IMR-90 (cell line): ENCODE data around the gene YWHAG. TPM values are rescaled to one million over a fixed set of nuclear protein-coding genes. Genes with fewer than 3 reads are reported as not detected.
A peak's percentile ranks its signal among the peaks of the same experiment; 100 is the strongest.

Experiments
- ATAC-seq: fragments of 200-7000 bp; cut with Tn5 transposase; 2 replicates; pipeline ENCODE4 v1.9.1; 2020; ENCODE audit warnings: low read depth, mild to moderate bottlenecking, moderate library complexity
- BruUV-seq: library from RNA; stranded (reverse); fragments of 400-500 nt; replicated peaks from 2 replicates; lab custom pipeline; 2021; lab: Mats Ljungman, UMichigan
- CTCF ChIA-PET: fragments of 300-600 bp; formaldehyde crosslinking; extraction: SDS; loops from one replicate; lab custom pipeline; 2021; ENCODE audit warnings: antibody characterized with exemption; lab: Yijun Ruan, JAX
- POLR2A ChIA-PET: fragments of 300-600 bp; sonication (Branson Sonifier 250); formaldehyde crosslinking; loops from one replicate; lab custom pipeline; 2022; ENCODE audit warnings: antibody characterized with exemption; ENCODE audit not compliant: unreplicated experiment; lab: Charles Lee
- DNase-seq: peaks from one replicate; pipeline ENCODE4 v3.0.0; 2013
- H2AFZ ChIP-seq: replicated peaks from 2 replicates; pipeline ENCODE3; 2013; ENCODE audit warnings: low read length, mild to moderate bottlenecking; ENCODE audit not compliant: poor library complexity
- H2AK5ac ChIP-seq: 2 replicates; pipeline ENCODE4 v1.6.1; 2013; ENCODE audit warnings: low read depth, low read length, inconsistent platforms
- H2AK9ac ChIP-seq: replicated peaks from 2 replicates; pipeline ENCODE3; 2013; ENCODE audit warnings: mild to moderate bottlenecking, low read depth, low read length, moderate library complexity; ENCODE audit not compliant: poor library complexity
- H2BK120ac ChIP-seq: 2 replicates; pipeline ENCODE4 v1.6.1; 2013; ENCODE audit warnings: low read depth, low read length, inconsistent platforms
- H2BK15ac ChIP-seq: 3 replicates; pipeline ENCODE4 v1.6.1; 2013; ENCODE audit warnings: low read depth, low read length, inconsistent platforms
- H2BK20ac ChIP-seq: 2 replicates; pipeline ENCODE4 v1.6.1; 2013; ENCODE audit warnings: low read depth, mild to moderate bottlenecking, inconsistent platforms, low read length, moderate library complexity
- H2BK5ac ChIP-seq: 2 replicates; pipeline ENCODE4 v1.6.1; 2013; ENCODE audit warnings: mild to moderate bottlenecking, low read depth, low read length, inconsistent platforms; ENCODE audit not compliant: poor library complexity, severe bottlenecking
- H3K14ac ChIP-seq: replicated peaks from 2 replicates; pipeline ENCODE4 v1.6.1; 2013; ENCODE audit warnings: low read depth, low read length, inconsistent platforms
- H3K18ac ChIP-seq: 2 replicates; pipeline ENCODE4 v1.6.1; 2013; ENCODE audit warnings: low read depth, low read length, control low read depth
- H3K23ac ChIP-seq: 2 replicates; pipeline ENCODE4 v1.6.1; 2013; ENCODE audit warnings: low read depth, low read length, inconsistent platforms
- H3K27ac ChIP-seq: 2 replicates; pipeline ENCODE4 v1.5.1; 2013; ENCODE audit warnings: mild to moderate bottlenecking, control low read depth, low read length; ENCODE audit not compliant: insufficient read depth
- H3K27me3 ChIP-seq: 2 replicates; pipeline ENCODE4 v1.6.1; 2013; ENCODE audit warnings: low read length; ENCODE audit not compliant: control insufficient read depth, insufficient read depth
- H3K36me3 ChIP-seq: 2 replicates; pipeline ENCODE4 v1.6.1; 2013; ENCODE audit warnings: low read length, mixed read lengths; ENCODE audit not compliant: control insufficient read depth, insufficient read depth
- H3K4ac ChIP-seq: 2 replicates; pipeline ENCODE4 v1.6.1; 2013; ENCODE audit warnings: low read depth, low read length, inconsistent platforms
- H3K4me1 ChIP-seq: 2 replicates; pipeline ENCODE4 v1.6.1; 2013; ENCODE audit warnings: low read length, mixed read lengths; ENCODE audit not compliant: control insufficient read depth, insufficient read depth
- H3K4me2 ChIP-seq: 2 replicates; pipeline ENCODE4 v1.6.1; 2013; ENCODE audit warnings: low read depth, mild to moderate bottlenecking, control low read depth, low read length, moderate library complexity
- H3K4me3 ChIP-seq: 2 replicates; pipeline ENCODE4 v1.5.1; 2013; ENCODE audit warnings: low read depth, mild to moderate bottlenecking, control low read depth, low read length, moderate library complexity; ENCODE audit not compliant: insufficient read depth
- H3K56ac ChIP-seq: 2 replicates; pipeline ENCODE4 v1.6.1; 2013; ENCODE audit warnings: low read length, inconsistent platforms; ENCODE audit not compliant: insufficient read depth; ENCODE audit errors: extremely low read depth
- H3K79me1 ChIP-seq, 2 experiments: 2 replicates each; pipeline ENCODE4 v1.6.1; 2013; ENCODE audit warnings: low read length in 2 of 2, inconsistent platforms in 1 of 2, low read depth in 1 of 2
- H3K9ac ChIP-seq: 2 replicates; pipeline ENCODE4 v1.6.1; 2013; ENCODE audit warnings: low read depth, low read length, control low read depth
- H3K9me1 ChIP-seq: 2 replicates; pipeline ENCODE4 v1.6.1; 2013; ENCODE audit warnings: low read length, inconsistent platforms; ENCODE audit not compliant: insufficient read depth
- H3K9me3 ChIP-seq: 2 replicates; pipeline ENCODE4 v1.6.1; 2013; ENCODE audit warnings: low read length; ENCODE audit not compliant: control insufficient read depth, insufficient read depth
- H4K20me1 ChIP-seq: 2 replicates; pipeline ENCODE4 v1.6.1; 2013; ENCODE audit warnings: low read length, inconsistent platforms; ENCODE audit not compliant: insufficient read depth
- H4K5ac ChIP-seq: 2 replicates; pipeline ENCODE4 v1.6.1; 2013; ENCODE audit warnings: mild to moderate bottlenecking, low read depth, low read length, control low read depth
- H4K8ac ChIP-seq, 2 experiments: 2 replicates each; pipeline ENCODE4 v1.6.1; 2013; ENCODE audit warnings: low read depth in 2 of 2, low read length in 2 of 2, control low read depth in 1 of 2, inconsistent platforms in 1 of 2
- H4K91ac ChIP-seq: 2 replicates; pipeline ENCODE4 v1.6.1; 2013; ENCODE audit warnings: low read depth, low read length, inconsistent platforms; ENCODE audit not compliant: insufficient read depth
- FOS ChIP-seq: fragments of 150-350 bp; IDR thresholded peaks from 2 replicates; pipeline ENCODE4 v1.6.1; 2016; ENCODE audit warnings: low read depth, low read length
- MAFK ChIP-seq: IDR thresholded peaks from 2 replicates; pipeline ENCODE4 v1.6.1; 2012; ENCODE audit warnings: low read depth, low read length, improper control_type of control experiment
- NFE2L2 ChIP-seq: fragments of 150-350 bp; IDR thresholded peaks from 2 replicates; pipeline ENCODE4 v1.6.1; 2016; ENCODE audit warnings: low read depth, mild to moderate bottlenecking, low read length
- RCOR1 ChIP-seq: IDR thresholded peaks from 2 replicates; pipeline ENCODE4 v1.6.1; 2012; ENCODE audit warnings: mild to moderate bottlenecking, low read length, improper control_type of control experiment; ENCODE audit not compliant: insufficient replicate concordance
- WGBS, 2 experiments: methylation state at CpG; one replicate each; pipeline versions ENCODE4 v1.1.5 to v1.1.7; 2013; ENCODE audit warnings: missing lambda C conversion rate in 2 of 2; ENCODE audit not compliant: insufficient read length in 1 of 2; ENCODE audit errors: extremely low coverage in 2 of 2; 5-methylcytosine and 5-hydroxymethylcytosine counted together
- dilution Hi-C: fragments of 300-500 bp; cut with HindIII; formaldehyde crosslinking; loops from one replicate; pipeline ENCODE4 v1.14.3; 2018; ENCODE audit warnings: low sequenced_read_pairs; ENCODE audit not compliant: unreplicated experiment
- in situ Hi-C: fragments of 300-500 bp; cut with MboI; formaldehyde crosslinking; loops from 3 replicates; pipeline ENCODE4 v1.14.3; 2019; ENCODE audit warnings: low sequenced_read_pairs, inconsistent platforms, mixed read lengths
- intact Hi-C: fragments of 100-400 bp; cut with micrococcal nuclease; formaldehyde crosslinking; loops from 2 replicates; pipeline ENCODE4 v1.10.0; 2022
- polyA plus RNA-seq, 3 experiments: library from polyadenylated mRNA; depleted of rRNA; stranded (reverse); fragments of >200 nt; gene quantifications; 2 replicates each; pipeline ENCODE4 v1.2.3, GENCODE V29; 2012; ENCODE audit warnings: low replicate concordance in 1 of 3
- total RNA-seq: library from RNA; depleted of rRNA; stranded (reverse); fragments of >200 nt; gene quantifications from 2 replicates; pipeline ENCODE4 v1.2.3, GENCODE V29; 2012

The YWHAG gene
- total and polyA plus RNA-seq, 2 of the 4 experiments (the other 2 are of a cell fraction) = 40.1 to 64.9 TPM

DNA sequence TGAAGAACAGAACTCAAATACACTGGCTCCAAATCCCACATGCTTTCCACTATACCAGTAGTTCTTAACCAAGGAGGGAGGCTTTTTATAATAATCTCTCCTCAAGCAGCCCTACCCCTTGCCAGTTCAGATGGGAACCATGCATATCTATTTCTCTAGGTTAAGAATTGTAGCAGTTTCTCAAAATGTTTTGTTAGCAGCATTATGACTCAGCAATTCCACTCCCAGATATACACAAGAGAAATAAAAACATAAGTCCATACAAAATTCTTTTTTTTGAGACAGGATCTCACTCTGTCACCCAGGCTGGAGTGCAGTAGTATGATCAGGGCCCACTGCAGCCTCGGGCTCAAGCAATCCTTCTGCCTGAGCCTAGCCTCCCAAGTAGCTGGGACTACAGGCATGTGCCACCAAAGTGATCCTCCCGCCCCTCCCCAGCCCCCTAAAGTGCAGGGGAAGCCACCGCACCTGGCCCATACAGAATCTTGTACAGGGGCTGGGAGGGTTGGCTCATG, 18.1 kb downstream of the YWHAG start:
- no peak overlapping the region for H4K8ac ChIP-seq
- H2BK120ac ChIP-seq = peak overlapping the region; percentile 14; the same call in 1 of the 2 replicates
- H3K36me3 ChIP-seq = peaks cover 33% of the 10 kb centered on the region
- H2AK5ac ChIP-seq = peak overlapping the region; percentile 53; the same call in 1 of the 2 replicates
- peaks cover 11 to 80% of the 10 kb centered on the region in 2 experiments for H3K79me1 ChIP-seq
- no peak overlapping the region for H4K91ac ChIP-seq
- peak overlapping the region; percentile 18; the same call in 1 of the 2 replicates for H3K18ac ChIP-seq
- no peak overlapping the region for H4K5ac ChIP-seq
- dilution Hi-C loops (no loop called here), in situ Hi-C loops (no loop called here), intact Hi-C loops (no loop called here)
- H3K9me3 ChIP-seq = no peaks in the 10 kb centered on the region
- H3K56ac ChIP-seq = no peak overlapping the region
- H3K27ac ChIP-seq = peak overlapping the region; percentile 79
- H3K4me3 ChIP-seq = no peak overlapping the region
- no peaks in the 10 kb centered on the region for H3K27me3 ChIP-seq
- peak; percentile 60; the same call in 1 of the 2 replicates for TF ChIP-seq FOS
- TF ChIP-seq MAFK = peak; percentile 88
- TF ChIP-seq RCOR1 = no peak
- peak; percentile 99 for TF ChIP-seq NFE2L2
- H2BK20ac ChIP-seq = no peak overlapping the region
- no peak overlapping the region for H2AFZ ChIP-seq
- peaks cover 29% of the 10 kb centered on the region for H3K9me1 ChIP-seq
- H3K4me2 ChIP-seq = peak overlapping the region; percentile 46
- no TSS peak for BruUV-seq
- ChIA-PET POLR2A (no interaction called here), CTCF (no interaction called here)
- no peak overlapping the region for H3K23ac ChIP-seq
- peak overlapping the region; percentile 74 for H2BK5ac ChIP-seq
- no peak overlapping the region for H3K14ac ChIP-seq
- peak overlapping the region; percentile 59; the same call in 1 of the 2 replicates for H3K4ac ChIP-seq
- H3K9ac ChIP-seq = no peak overlapping the region
- peak; percentile 92 for DNase-seq
- peaks cover 99% of the 10 kb centered on the region for H4K20me1 ChIP-seq
- H3K4me1 ChIP-seq = peaks cover 25% of the 10 kb centered on the region
- WGBS, 2 experiments = 43% methylated on average over 1 of the region's 3 CpGs; no CpG with 5 or more reads in 1 of the 2 experiments
- ATAC-seq = peak; percentile 82
- H2AK9ac ChIP-seq = peak overlapping the region; percentile 50
- no peak overlapping the region; the same call in 2 of the 3 replicates for H2BK15ac ChIP-seq
